Right lung (tissue), 10 donors: ENCODE measurements around the gene TYW1B. TPM values are rescaled to one million over a fixed set of nuclear protein-coding genes. Genes with fewer than 3 reads are reported as not detected.
"Not testable (repeated sequence)": the region's sequence is repeated elsewhere in the genome, so short reads cannot be mapped to it uniquely, and the experiment has no call there.

Experiments
- DNase-seq, 2 donors: peaks; one replicate each; pipeline ENCODE4 v3.0.0-alpha.2; 2013
- long read RNA-seq, 8 donors: transcript quantifications; one replicate each; lab custom pipeline, GENCODE V29; 2026
- polyA plus RNA-seq, 5 donors: library from polyadenylated mRNA; unstranded; fragments of 120-200 nt; gene quantifications; one replicate each; pipeline versions ENCODE4 v1.2.1 to v1.2.3, GENCODE V29; 2013; ENCODE audit warnings: inconsistent platforms in 1 of 5, low replicate concordance in 1 of 5; ENCODE audit not compliant: insufficient read length in 5 of 5, insufficient read depth in 1 of 5

The TYW1B gene, protein sequence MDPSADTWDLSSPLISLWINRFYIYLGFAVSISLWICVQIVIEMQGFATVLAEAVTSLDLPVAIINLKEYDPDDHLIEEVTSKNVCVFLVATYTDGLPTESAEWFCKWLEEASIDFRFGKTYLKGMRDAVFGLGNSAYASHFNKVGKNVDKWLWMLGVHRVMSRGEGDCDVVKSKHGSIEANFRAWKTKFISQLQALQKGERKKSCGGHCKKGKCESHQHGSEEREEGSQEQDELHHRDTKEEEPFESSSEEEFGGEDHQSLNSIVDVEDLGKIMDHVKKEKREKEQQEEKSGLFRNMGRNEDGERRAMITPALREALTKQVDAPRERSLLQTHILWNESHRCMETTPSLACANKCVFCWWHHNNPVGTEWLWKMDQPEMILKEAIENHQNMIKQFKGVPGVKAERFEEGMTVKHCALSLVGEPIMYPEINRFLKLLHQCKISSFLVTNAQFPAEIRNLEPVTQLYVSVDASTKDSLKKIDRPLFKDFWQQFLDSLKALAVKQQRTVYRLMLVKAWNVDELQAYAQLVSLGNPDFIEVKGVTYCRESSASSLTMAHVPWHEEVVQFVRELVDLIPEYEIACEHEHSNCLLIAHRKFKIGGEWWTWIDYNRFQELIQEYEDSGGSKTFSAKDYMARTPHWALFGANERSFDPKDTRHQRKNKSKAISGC
- 1 to 10 TPM; 3.2 to 8.5 (median 7.6) TPM for polyA plus RNA-seq
- long read RNA-seq, donor 1, partial matches to known transcripts: 0 of 2 reads
- long read RNA-seq, donor 1, other reads (novel, unspliced or antisense): 0 of 2 reads
- long read RNA-seq, donor 2: 0 reads
- long read RNA-seq, donor 3, partial matches to known transcripts: 20 of 20 reads
- long read RNA-seq, donor 3, other reads (novel, unspliced or antisense): 0 of 20 reads
- long read RNA-seq, donor 4, partial matches to known transcripts: 8 of 23 reads
- long read RNA-seq, donor 4, other reads (novel, unspliced or antisense): 15 of 23 reads
- long read RNA-seq, donor 5, partial matches to known transcripts: 0 of 1 reads
- long read RNA-seq, donor 5, other reads (novel, unspliced or antisense): 0 of 1 reads
- long read RNA-seq, donor 6, partial matches to known transcripts: 57 of 58 reads
- long read RNA-seq, donor 6, other reads (novel, unspliced or antisense): 0 of 58 reads
- long read RNA-seq, donor 7: 0 reads
- long read RNA-seq, donor 8: 0 reads

DNA sequence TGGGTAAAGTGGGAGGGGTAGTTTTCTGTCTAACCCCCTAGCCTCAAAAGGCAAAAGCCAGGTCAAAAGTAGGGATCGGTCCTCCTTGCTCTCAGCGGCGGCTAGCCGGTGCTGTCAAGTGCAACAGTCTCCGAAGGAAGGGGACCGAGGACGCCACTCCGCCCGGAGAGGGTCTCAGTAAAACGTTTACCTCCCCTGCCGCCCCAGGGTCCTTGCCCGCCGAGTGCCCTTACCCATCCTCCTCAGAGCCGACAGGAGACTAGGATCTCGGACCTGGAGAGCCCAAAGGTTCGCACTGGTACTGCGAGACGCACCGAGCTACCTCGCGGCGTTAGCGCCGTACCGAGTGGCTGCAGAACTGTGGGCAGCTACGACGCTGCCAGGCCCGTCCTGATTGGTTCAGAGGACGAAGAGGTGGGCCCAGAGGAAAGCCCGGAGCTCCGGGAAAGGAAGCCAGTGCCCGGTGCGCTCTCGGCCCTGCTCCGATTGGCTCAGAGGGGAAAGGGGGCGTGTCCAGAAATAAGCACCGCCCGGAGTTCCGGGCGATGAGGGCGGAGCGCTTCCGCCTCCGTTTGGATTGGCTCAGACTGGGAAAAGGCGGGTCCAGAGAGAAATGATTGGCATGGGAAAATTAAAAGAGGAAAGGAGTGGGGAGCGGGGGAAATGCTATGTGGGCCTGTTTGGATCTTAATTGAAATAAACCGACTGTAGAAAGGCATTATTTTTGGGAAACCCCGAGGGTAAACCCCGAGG lies at the start of gene TYW1B:
Gene TYW1B (minus strand): TSS at position 362 of the 753 bp plus-strand sequence. CDS start 125 bp downstream, at position 237.
- DNase-seq: peak; percentile 97 to 99

DNA sequence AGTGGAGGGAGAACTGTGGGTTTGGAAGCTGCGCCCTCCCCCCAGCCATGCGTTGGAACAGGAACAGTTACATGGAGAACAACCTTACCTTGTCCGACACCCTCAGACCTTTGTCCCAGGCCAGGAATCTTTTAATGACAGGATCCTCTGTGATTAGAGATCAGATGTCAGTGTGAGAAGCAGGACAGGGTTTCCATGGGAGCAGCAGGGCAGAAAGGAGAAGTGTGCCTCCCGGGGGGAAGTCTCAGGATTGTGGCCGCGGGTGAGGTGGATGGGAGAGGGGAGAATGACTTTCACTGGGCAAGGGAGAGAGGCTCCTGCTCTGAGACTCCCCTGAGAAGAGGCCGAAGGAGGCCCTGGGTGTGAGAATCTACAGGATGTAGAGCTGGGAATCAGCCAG lies 39.6 kb upstream of the TYW1B start:
- DNase-seq: not testable (repeated sequence)

DNA sequence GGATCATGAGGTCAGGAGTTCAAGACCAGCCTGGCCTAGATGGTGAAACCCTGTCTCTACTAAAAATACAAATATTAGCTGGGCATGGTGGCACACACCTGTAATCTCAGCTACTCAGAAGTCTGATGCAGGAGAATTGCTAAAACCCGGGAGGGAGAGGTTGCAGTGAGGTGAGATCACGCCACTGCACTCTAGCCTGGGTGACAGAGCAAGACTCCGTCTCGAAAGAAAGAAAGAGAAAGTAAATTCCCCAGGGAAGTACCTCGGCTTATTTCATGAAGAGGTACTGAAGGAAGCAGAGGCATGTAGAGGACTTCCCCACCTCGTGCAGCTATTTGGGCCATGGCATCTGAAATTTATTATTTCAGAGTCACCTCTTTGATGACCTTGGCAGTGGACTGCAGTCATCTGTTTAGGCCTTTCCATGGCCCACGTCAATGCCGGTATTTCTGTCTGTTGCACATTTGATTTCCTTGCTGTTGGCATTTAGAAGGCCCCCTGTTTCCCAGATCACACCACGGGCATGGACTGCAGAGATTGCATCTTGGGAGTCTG lies 30.9 kb upstream of the TYW1B start:
- not testable (repeated sequence) for DNase-seq

DNA sequence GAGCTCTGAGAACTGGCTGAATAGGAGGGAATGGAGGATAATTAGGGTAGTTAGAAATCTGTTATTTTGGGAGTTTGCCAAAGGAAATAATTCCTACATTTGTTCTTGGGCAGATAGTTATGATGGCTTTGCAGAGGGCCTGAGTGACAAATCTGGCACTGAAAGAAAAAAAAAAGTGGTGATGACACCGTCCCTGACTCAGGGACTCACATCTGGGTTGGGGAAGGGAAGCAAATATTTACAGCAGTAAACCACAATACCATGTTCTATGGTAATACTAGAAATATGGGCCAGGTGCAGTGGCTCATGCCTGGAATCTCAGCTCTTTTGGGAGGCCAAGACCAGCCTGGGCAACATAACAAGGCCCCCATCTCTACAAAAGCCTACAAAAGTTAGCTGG lies 29.9 kb upstream of the TYW1B start:
- DNase-seq: not testable (repeated sequence)

DNA sequence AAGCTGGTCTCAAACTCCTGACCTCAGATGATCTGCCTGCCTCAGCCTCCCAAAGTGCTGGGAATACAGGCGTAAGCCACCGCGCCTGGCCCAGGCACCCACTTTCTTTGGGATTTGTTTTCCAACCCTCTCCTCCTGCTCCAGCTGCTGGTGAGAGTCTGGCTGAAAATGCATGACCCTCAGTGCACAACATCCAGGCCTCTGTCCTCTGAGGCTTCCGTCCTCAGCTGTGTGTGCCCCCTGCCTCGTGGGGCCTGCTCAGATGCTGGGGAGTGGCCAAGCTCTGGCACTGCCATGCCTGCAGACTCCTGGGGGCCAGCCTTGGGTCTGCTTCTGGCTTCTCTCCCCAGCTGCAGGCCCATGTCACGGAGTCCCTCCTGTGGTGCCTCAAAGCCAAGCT lies 27.3 kb upstream of the TYW1B start:
- not testable (repeated sequence) for DNase-seq

DNA sequence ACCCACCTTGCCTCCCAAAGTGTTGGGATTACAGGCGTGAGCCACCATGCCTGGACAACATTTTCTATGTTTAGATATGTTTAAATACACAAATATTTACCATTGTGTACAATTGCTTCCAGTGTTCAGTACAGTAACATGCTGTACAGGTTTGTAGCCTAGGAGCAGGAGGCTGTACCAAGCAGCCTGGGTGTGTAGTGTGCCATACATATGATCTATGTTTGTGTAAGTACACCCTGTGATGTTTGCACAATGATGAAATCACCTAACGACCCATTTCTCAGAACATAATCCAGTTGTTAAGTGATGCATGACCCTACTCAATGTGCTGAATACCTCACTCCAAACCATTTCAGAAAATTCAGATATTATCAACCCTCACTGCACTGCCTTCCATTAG lies 24.9 kb upstream of the TYW1B start:
- not testable (repeated sequence) for DNase-seq

DNA sequence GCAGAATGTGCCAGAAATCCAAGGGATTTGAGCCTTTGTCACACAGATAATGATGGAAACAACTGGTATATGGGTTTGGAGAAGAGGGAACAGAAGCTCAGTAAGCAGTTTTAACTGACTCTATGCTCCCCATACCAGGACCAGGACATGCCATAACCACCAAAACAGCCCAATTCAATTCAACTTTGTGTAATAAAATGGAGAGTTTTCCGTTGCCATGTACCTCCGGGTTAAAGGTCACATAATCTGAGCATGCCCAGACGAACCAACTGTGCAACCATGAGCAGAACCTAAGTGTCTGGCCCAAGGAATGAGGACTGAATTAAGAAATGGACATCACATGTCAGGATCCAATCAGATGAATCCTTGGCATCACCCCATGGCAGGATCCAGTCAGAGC lies 22.7 kb upstream of the TYW1B start:
- not testable (repeated sequence) for DNase-seq

DNA sequence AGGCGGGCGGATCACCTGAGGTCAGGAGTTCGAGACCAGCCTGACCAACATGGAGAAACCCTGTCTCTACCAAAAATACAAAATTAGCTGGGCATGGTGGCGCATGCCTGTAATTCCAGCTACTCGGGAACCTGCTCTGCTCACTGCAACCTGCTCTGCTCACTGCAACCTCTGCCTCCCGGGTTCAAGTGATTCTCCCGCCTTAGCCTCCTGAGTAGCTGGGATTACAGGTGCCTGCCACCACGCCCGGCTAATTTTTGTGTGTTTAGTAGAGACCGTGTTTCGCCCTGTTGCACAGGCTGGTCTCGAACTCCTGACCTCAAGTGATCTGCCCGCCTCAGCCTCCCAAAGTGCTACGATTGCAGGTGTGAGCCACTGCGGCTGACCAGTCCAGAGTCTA lies 16.1 kb upstream of the TYW1B start:
- DNase-seq: not testable (repeated sequence)

DNA sequence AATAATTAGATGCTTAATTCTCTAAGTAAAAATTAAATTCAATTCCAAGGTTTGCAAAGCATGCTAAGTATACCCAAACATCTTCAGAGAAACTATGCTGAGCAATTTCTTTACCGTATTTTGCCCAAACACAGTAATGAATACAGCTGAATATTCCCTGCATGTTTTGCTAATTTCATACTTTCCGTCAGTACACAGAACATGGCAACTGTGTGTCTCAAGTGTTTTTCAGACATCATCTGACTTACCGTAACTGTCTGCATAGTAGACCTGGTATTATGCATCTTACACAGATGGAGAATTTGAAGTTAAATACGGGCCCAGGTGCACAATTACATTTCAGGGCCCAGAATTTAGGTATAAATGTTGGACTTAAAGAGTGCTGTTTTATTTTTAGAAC lies 15.2 kb upstream of the TYW1B start:
- DNase-seq: not testable (repeated sequence)

DNA sequence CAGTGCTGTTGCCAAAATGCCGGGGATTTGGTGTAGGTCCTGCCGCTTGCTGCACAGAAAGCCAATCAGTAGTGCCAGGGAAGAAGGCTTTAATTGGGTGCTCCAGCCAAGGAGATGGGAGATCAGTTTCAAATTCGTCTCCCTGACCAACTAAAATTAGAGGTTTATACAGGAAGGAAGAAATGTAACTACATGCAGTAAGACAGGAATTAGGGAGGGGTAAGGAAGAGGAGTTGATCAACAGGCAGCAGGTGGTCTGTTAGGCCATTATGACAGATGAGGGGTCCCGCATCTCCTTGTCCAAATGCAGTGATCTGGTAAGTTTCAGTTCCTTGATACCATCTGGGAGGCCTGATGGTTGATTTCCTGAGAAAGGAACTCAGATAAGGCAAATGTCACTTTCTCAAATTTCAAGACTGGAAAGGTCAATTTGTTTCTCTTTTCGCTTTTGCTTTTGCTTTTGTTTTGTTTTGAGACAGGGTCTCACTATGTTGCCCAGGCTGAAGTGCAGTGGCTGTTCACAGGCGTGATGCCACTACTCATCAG lies 13.0 kb upstream of the TYW1B start:
- DNase-seq: not testable (repeated sequence)

DNA sequence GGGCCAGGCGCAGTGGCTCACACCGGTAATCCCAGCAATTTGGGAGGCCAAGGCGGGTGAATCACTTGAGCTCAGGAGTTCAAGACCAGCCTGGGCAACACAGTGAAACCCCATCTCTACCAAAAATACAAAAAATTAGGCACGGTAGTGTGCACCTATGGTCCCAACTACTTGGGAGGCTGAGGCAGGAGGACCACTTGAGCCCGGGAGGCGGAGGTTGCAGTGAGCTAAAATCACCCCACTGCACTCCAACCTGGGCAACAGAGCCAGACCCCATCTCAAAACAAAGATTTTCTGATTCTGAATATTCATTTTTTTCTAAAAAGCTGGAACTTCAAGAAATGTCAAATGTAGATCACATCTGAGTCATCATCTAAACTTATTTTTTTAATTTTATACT lies 10.3 kb upstream of the TYW1B start:
- not testable (repeated sequence) for DNase-seq

DNA sequence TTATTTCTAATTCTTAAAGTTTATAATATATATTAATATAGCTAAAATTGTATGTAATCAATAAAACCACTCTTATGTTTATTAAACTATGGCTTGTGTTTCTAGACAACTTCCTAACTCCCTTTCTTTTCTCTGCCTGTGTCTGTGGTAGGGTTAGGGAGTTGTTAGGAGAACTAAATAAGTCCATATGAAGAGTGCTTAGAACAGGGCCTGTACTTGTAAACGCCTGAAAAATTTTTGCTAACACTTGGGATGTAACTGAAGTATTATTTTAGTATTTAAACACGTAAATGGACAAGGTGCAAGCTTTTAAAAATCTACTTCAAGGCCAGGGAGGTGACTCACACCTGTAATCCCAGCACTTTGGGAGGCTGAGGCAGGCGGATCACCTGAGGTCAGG lies 9.3 kb upstream of the TYW1B start:
- DNase-seq: not testable (repeated sequence)

DNA sequence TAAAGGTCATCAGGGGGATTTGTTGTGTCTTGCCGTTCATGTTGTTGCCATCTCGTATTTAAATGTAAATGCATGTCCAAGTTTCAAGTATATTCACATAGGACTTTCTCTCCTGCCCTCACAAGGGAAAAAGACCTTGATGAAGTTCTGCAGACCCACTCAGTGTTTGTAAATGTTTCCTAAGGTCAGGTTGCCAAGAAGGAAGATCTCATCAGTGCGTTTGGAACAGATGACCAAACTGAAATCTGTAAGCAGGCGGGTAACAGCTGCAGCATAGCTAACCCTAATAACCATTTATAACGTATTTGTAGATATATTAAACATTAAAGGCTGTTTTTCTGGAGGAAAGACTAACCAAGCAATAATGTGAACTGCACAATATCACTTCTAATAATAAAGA lies 2.6 kb upstream of the TYW1B start:
- DNase-seq: peak in 1 of 2 donors; percentile 1

DNA sequence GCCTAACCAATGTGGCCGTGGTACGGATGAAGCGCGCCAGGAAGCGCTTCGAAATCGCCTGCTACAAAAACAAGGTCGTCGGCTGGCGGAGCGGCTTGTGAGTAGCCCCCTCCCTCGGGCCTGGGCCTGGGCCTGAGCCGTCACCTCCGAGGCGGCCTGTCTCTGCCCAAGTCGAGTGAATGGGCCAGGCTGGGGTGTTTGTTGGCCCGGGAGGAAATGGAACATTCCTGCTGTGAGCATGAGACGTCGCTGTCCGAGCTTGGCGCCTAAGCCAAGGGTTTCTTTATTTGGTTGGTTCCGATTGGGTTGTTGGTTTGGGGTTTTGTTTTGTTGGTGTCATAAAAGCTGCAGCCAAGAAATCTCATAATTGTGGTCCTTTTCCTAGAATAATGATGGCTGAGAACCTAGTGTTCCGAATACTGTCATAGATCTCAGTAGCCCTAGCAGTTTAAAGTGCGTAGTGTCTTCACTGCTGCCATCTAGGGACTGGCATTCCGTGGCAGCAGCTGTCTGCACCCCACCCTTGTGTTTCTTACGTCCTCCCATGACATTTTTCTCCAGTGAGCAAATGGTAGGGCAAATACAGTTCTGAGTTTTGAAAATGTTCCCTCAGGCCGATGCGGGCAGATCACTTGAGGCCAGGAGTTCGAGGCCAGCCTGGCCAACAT lies 1.8 kb upstream of the TYW1B start:
- peak; percentile 63 for DNase-seq

DNA sequence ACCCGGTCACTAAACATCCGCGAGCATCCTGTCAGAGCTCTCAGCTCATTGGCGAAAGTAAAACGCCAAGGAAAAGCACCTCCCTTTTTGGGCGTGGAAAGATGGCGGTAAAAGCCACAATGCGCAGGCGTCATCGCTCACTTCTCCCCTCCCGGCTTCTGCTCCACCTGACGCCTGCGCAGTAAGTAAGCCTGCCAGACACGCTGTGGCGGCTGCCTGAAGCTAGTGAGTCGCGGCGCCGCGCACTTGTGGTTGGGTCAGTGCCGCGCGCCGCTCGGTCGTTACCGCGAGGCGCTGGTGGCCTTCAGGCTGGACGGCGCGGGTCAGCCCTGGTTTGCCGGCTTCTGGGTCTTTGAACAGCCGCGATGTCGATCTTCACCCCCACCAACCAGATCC lies 1.3 kb upstream of the TYW1B start:
- DNase-seq: peak; percentile 96 to 98

DNA sequence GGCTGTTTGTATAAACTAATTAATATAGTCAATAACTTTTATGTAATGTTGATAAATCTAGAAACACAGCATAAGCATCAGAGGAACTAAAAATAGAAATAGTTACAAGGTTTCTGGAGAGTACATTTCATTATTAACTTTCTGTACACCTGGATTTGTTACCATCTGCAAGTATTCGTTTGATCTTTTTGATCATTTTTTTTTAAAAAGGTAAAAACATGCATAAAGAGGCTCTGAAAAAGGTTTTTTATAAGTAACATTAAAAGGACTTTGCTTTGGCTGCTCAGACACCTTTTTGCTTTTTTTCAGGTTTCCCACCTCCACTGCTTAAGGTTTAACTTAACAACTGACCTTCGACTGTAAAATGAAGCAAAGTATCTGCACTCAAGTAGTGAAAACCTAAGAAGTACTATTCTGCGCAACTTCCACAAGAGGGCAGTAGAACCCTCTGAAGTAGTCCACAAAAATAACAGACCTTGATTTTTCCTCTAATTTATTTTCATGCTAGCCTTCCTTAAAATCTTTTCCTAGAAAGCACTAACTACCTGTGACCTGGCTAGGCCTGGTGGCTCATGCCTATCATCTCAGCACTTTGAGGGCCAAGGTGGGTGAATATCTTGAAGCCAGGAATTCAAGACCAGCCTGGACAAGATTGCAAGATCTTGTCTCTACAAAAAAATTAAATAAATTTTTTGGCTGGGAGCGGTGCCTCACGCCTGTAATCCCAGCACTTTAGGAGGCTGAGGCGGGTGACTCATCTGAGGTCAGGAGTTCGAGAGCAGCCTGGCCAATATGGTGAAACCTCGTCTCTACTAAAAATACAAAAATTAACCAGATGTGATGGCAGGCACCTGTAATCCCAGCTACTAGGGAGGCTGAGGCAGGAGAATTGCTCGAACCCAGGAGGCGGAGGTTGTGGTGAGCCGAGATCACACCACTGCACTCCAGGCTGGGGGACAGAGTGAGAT lies 4.0 kb downstream of the TYW1B start:
- DNase-seq: not testable (repeated sequence)

DNA sequence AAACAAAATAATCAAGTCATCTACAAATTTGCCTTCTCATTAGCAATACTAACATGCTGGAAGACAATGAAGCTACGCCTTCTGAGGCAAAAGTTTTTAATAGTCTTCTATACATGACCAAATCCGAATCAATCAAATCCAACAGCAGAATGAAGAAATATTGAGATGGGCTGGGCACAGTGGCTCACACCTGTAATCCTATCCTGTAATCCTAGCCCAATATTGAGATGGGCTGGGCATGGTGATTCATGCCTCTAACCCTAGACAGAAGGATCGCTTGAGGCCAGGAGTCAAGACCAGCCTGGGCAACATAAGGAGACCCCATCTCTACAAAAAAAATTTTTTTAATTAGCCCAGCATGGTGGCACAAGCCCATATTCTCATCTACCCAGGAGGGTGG lies 5.5 kb downstream of the TYW1B start:
- not testable (repeated sequence) for DNase-seq

DNA sequence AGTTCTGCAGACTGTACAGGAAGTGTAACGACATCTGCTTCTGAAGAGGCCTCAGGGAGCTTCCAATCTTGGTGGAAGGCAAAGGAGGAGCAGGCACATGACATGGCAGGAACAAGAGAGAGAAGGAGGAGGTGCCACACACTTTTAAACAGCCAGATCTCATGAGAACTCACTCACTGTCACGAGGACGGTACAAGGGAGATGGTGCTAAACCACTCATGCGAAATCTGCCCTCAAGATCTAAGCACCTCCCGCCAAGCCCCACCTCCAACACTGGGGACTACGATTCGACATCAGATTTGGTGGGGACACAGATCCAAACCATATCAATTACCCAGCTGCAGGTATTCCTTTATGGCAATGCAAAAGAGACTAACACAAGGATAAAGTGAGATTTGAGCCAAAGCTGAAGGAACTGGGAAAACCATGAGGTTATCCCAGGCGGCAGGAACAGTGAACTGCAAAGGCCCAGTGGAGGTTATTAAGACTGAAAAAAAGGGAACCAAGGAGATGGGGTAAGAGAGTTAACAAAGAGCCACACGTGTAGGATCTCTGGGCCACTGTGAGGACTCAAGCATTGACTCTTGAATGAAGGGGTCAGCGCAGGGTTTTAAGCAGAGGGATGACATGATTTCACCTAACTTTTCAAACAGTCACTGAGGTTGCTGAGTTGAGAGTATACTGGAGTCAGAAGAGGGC lies 9.2 kb downstream of the TYW1B start:
- not testable (repeated sequence) for DNase-seq
